Measurements from ENCODE around the gene MDC1.
"Not testable (repeated sequence)": the region's sequence is repeated elsewhere in the genome, so short reads cannot be mapped to it uniquely, and the experiment has no call there.

The MDC1 gene

DNA sequence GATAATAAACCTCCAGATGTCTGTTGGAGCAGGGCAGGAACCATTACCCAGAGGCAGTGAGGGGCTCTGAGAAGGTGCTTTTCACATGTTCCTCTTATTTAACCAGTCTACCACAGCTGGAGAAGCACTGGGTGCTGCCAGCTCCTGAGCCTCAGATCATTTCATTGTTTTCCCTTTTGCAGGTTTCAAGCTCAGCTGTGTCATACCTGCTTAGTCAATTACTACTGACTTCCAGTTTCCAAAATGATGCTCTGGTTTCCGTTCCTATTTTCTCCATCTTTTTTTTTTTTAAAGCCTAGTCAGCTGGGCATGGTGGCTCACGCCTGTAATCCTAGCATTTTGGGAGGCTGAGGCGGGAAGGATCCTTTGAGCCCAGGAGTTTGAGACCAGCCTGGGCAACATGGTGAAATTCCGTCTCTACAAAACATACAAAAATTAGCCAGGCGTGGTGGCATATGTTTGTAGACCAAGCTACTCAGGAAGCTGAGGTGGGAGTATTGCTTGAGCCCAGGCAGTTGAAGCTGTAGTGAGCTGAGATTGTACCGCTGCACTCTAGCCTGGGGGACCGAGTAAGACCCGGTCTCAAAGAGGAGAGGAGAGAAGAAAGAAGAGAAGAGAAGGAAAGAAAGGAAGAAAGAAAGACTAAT, 18.7 kb upstream of the MDC1 start:
- no peaks in the 10 kb centered on the region for H3K27me3 ChIP-seq (replicated peaks; ENCODE audit: control insufficient read depth, insufficient read depth, low read length, poor library complexity, severe bottlenecking)
- peaks cover 32% of the 10 kb centered on the region for H3K4me1 ChIP-seq (ENCODE audit: control insufficient read depth, insufficient read depth, low read length, poor library complexity, severe bottlenecking)
- H3K36me3 ChIP-seq (ENCODE audit: control insufficient read depth, insufficient read depth, low read length): peaks cover 8% of the 10 kb centered on the region
- H3K4me3 ChIP-seq (ENCODE audit: insufficient read depth, low read depth, low read length, poor library complexity, severe bottlenecking): no peak overlapping the region
- H3K9me3 ChIP-seq (ENCODE audit: control insufficient read depth, low read length): no peaks in the 10 kb centered on the region
- H3K27ac ChIP-seq (ENCODE audit: insufficient read depth, low read length, poor library complexity, severe bottlenecking): no peak overlapping the region
- DNase-seq: no peak

DNA sequence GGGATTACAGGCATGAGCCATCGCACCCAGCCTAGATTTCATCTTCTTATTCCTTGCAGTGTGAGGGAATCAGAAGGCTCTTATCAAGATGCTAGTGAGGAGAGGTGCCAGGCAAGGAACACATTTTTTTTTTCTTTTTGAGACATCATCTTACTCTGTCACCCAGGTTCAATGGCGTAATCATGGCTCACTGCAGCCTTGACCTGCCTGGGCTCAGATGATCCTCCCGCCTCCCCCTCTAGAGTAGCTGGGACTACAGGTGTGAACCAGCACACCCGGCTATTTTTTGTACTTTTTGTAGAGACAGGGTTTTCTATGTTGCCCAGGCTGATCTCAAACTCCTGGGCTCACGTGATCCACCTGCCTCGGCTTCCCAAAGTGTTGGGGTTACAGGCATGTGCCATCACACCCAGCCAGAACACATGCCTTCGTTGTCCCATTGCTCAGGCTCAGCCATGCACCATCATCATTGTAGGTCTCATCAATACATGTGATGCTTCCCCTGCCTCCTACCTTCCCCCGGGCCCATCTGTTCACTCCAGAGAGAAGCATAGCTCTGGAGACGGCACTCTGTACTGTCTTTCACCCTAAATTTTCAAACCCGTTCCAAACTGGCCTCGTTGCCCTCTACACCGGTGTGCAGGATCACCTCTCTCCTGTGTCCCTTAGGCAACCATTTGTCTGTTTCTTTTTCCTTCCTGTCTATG, 15.3 kb upstream of the MDC1 start:
- no peak overlapping the region for H3K4me3 ChIP-seq (ENCODE audit: insufficient read depth, low read depth, low read length, poor library complexity, severe bottlenecking)
- peaks cover 27% of the 10 kb centered on the region for H3K36me3 ChIP-seq (ENCODE audit: control insufficient read depth, insufficient read depth, low read length)
- no peak for DNase-seq
- no peaks in the 10 kb centered on the region for H3K27me3 ChIP-seq (replicated peaks; ENCODE audit: control insufficient read depth, insufficient read depth, low read length, poor library complexity, severe bottlenecking)
- no peaks in the 10 kb centered on the region for H3K9me3 ChIP-seq (ENCODE audit: control insufficient read depth, low read length)
- H3K27ac ChIP-seq (ENCODE audit: insufficient read depth, low read length, poor library complexity, severe bottlenecking): no peak overlapping the region
- H3K4me1 ChIP-seq (ENCODE audit: control insufficient read depth, insufficient read depth, low read length, poor library complexity, severe bottlenecking): peaks cover 29% of the 10 kb centered on the region

DNA sequence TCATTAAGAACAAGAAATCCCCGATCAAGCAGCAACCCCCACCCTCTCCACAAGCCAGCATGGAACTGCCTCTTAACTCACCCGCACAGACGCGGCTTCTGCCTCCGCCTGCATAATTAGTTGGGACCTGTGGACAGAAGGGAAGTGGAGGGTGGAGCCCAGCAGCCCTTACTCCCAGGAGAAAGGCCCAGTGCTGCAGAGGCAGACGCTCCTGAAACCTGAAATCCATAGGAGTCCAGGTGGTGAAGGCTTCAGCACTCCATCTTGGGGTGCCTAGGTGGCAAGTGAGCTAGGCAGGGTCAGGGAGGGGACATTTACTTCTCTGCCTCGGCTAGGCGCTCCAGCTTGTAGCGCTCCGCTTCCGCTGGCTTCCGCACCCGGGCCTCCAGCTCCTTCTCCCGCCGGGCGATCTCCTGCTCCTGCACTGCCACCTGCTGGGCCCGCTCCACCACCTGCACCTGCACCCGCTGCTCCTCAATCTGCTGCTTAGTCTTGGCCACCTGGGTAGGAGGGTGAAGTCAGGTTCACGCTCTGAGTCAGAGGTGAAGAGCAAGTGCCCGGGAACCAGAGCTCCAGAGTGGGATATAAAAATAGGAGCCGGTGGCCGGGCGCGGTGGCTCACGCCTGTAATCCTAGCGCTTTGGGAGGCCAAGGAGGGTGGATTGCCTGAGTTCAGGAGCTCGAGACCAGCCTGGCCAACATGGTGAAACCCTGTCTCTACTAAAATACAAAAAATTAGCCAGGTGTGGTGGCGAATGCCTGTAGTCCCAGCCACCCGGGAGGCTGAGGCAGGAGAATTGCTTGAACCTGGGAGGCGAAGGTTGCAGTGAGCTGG, 13.7 kb upstream of the MDC1 start:
- Histone ChIP-seq H3K36me3 (ENCODE audit: control insufficient read depth, insufficient read depth, low read length) (peaks cover 37% of the 10 kb centered on the region), H3K4me1 (ENCODE audit: control insufficient read depth, insufficient read depth, low read length, poor library complexity, severe bottlenecking) (peaks cover 18% of the 10 kb centered on the region), H3K9me3 (ENCODE audit: control insufficient read depth, low read length) (no peaks in the 10 kb centered on the region), H3K27ac (ENCODE audit: insufficient read depth, low read length, poor library complexity, severe bottlenecking) (no peak overlapping the region), H3K27me3 (replicated peaks; ENCODE audit: control insufficient read depth, insufficient read depth, low read length, poor library complexity, severe bottlenecking) (no peaks in the 10 kb centered on the region), H3K4me3 (ENCODE audit: insufficient read depth, low read depth, low read length, poor library complexity, severe bottlenecking) (peak overlapping the region; percentile 31)
- peak; percentile 69 to 75 (median 71) for DNase-seq

DNA sequence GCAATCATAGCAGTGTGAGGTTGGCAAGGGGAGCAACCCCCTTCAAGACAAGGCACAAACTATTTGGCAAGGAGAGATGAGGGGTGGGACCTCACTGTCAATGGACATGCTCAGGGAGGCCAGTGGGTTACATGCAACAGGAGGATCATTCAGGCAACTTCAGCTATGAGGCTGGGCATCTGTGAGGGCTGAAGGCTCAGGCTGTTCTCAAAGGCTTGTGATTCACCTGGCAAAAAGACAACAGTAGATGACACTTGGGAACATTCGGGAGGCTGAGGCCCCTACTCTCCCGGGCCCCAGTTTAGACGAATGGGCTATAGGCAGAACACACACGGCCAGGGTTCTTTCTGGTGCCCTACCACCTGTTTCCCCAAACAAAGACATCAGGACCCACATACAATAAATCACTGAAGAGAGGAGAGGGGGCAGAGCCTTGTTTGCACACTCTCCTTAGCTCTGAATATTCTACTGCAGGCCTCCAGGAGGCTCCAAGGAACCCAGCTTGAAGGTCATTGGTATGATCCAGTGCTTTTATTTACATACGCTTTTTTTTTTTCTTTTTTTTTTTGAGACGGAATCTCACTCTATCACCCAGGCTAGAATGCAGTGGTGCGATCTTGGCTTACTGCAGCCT, 11.0 kb upstream of the MDC1 start:
- peaks cover 15% of the 10 kb centered on the region for H3K4me1 ChIP-seq (ENCODE audit: control insufficient read depth, insufficient read depth, low read length, poor library complexity, severe bottlenecking)
- H3K27ac ChIP-seq (ENCODE audit: insufficient read depth, low read length, poor library complexity, severe bottlenecking): no peak overlapping the region
- no peaks in the 10 kb centered on the region for H3K9me3 ChIP-seq (ENCODE audit: control insufficient read depth, low read length)
- DNase-seq: no peak
- H3K4me3 ChIP-seq (ENCODE audit: insufficient read depth, low read depth, low read length, poor library complexity, severe bottlenecking): no peak overlapping the region
- peaks cover 54% of the 10 kb centered on the region for H3K36me3 ChIP-seq (ENCODE audit: control insufficient read depth, insufficient read depth, low read length)
- no peaks in the 10 kb centered on the region for H3K27me3 ChIP-seq (replicated peaks; ENCODE audit: control insufficient read depth, insufficient read depth, low read length, poor library complexity, severe bottlenecking)

DNA sequence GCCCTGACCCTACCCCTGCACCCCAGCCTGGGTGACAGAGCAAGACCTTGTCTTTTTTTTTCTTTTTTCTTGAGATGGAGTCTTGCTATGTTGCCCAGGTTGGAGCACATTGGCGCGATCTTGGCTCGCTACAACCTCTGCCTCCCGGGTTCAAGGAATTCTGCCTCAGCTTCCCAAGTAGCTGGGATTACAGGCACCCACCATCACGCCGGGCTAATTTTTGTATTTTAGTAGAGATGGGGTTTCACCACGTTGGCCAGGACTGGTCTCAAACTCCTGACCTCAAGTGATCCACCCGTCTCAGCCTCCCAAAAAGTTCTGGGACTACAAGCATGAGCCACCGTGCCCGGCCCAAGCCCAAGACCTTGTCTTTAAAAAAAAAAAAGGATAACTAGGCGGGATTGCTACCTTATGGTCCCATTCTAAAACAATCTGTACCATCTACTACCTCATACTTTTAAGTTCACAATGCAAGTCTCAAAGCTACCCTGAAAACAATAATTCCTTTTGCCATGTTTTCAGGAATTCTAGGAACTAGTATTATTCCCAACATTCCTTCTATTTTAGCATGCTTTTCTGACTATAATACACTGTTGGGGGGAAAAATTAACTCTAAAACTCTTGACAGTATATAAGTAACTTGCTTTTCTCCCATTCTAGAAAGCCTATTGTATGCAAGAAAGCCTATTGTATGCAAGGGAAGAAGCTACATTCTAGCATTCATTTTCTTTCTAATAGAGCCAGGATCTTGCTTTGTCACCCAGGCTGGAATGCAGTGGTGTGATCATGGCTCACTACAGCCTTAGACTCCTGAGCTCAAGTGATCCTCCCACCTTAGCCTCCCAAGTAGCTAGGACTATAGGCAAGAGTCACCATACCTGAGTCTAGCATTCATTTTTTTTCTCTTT, 9.7 kb upstream of the MDC1 start:
- Histone ChIP-seq H3K4me3 (ENCODE audit: insufficient read depth, low read depth, low read length, poor library complexity, severe bottlenecking) (no peak overlapping the region), H3K27me3 (replicated peaks; ENCODE audit: control insufficient read depth, insufficient read depth, low read length, poor library complexity, severe bottlenecking) (no peaks in the 10 kb centered on the region), H3K27ac (ENCODE audit: insufficient read depth, low read length, poor library complexity, severe bottlenecking) (peak overlapping the region; percentile 37), H3K36me3 (ENCODE audit: control insufficient read depth, insufficient read depth, low read length) (peaks cover 58% of the 10 kb centered on the region), H3K9me3 (ENCODE audit: control insufficient read depth, low read length) (no peaks in the 10 kb centered on the region), H3K4me1 (ENCODE audit: control insufficient read depth, insufficient read depth, low read length, poor library complexity, severe bottlenecking) (peaks cover 23% of the 10 kb centered on the region)
- DNase-seq: no peak

DNA sequence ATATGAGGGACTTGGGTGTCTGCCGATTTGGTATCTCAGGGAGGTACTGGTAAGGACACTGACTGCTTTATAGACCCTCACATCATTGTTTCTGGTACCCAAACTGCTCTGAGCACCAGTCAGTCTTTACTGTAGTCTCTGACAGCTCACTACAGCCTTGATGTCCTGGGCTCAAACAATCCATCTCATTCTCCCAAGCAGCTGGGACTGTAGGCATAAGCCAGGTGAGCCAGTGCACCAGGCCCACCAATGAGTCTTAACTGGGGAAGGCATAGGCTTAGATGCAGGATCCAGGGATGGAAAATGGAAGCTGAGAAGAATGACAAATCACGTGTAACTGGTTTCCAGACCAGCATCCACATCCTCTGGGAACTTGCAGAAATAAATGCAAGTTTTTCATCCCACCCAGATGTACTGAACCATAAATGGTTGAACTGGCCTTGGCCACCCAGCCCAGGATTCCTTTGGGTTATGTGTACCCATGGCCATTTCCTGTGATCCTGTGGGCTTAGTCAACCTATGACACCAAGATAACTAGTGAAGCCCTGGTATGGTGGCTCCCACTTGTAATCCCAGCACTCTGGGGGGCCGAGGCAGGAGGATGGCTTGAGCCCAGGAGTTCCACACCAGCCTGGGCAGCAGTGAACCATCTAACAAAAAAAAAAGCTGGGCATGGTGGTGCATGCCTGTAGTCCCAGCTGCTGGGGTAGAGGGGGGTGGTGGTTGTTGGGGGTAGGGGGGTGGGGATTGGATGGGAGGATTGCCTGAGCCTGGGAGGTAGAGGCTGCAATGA, 8.8 kb upstream of the MDC1 start:
- no peak for DNase-seq
- Histone ChIP-seq H3K27me3 (replicated peaks; ENCODE audit: control insufficient read depth, insufficient read depth, low read length, poor library complexity, severe bottlenecking) (no peaks in the 10 kb centered on the region), H3K27ac (ENCODE audit: insufficient read depth, low read length, poor library complexity, severe bottlenecking) (peak overlapping the region; percentile 34), H3K9me3 (ENCODE audit: control insufficient read depth, low read length) (no peaks in the 10 kb centered on the region), H3K36me3 (ENCODE audit: control insufficient read depth, insufficient read depth, low read length) (peaks cover 58% of the 10 kb centered on the region), H3K4me3 (ENCODE audit: insufficient read depth, low read depth, low read length, poor library complexity, severe bottlenecking) (no peak overlapping the region), H3K4me1 (ENCODE audit: control insufficient read depth, insufficient read depth, low read length, poor library complexity, severe bottlenecking) (peaks cover 22% of the 10 kb centered on the region)

DNA sequence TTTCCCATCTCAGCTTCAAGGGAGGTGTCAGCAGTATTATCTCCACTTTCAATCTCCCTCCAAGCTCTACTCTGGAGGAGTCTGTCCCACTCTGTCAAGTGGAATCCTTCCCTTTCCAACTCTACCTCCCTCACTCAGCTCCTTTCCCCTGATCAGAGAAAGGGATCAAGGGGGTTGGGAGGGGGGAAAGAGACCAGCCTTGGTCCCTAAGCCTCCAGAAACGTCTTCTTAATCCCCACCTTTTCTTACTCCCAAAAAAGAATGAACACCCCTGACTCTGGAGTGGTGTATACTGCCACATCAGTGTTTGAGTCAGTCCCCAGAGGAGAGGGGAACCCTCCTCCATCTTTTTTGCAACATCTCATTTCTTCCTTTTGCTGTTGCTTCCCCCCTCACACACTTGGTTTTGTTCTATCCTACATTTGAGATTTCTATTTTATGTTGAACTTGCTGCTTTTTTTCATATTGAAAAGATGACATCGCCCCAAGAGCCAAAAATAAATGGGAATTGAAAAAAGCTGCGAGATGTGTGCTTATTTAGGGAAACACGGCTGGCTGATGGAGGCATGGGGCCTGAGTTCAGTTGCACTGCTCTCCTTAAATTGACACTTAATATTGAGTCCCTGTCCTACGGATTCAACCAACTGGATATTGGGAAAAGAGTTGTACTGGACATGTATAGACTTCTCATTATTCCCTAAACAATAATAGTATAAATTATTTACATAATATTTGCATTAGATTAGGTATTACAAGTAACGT, 8.0 kb upstream of the MDC1 start:
- H3K36me3 ChIP-seq (ENCODE audit: control insufficient read depth, insufficient read depth, low read length): peaks cover 58% of the 10 kb centered on the region
- DNase-seq: no peak
- no peak overlapping the region for H3K4me3 ChIP-seq (ENCODE audit: insufficient read depth, low read depth, low read length, poor library complexity, severe bottlenecking)
- H3K27me3 ChIP-seq (replicated peaks; ENCODE audit: control insufficient read depth, insufficient read depth, low read length, poor library complexity, severe bottlenecking): no peaks in the 10 kb centered on the region
- no peaks in the 10 kb centered on the region for H3K9me3 ChIP-seq (ENCODE audit: control insufficient read depth, low read length)
- H3K27ac ChIP-seq (ENCODE audit: insufficient read depth, low read length, poor library complexity, severe bottlenecking): peak overlapping the region; percentile 8
- peaks cover 14% of the 10 kb centered on the region for H3K4me1 ChIP-seq (ENCODE audit: control insufficient read depth, insufficient read depth, low read length, poor library complexity, severe bottlenecking)

DNA sequence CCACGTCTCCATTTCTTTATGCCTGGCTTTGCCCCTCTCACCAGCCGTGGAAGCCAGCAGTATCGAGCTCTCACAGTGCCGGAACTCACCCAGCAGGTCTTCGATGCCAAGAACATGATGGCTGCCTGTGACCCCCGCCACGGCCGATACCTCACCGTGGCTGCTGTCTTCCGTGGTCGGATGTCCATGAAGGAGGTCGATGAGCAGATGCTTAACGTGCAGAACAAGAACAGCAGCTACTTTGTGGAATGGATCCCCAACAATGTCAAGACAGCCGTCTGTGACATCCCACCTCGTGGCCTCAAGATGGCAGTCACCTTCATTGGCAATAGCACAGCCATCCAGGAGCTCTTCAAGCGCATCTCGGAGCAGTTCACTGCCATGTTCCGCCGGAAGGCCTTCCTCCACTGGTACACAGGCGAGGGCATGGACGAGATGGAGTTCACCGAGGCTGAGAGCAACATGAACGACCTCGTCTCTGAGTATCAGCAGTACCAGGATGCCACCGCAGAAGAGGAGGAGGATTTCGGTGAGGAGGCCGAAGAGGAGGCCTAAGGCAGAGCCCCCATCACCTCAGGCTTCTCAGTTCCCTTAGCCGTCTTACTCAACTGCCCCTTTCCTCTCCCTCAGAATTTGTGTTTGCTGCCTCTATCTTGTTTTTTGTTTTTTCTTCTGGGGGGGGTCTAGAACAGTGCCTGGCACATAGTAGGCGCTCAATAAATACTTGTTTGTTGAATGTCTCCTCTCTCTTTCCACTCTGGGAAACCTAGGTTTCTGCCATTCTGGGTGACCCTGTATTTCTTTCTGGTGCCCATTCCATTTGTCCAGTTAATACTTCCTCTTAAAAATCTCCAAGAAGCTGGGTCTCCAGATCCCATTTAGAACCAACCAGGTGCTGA, 7.0 kb upstream of the MDC1 start:
- not testable (repeated sequence) for H3K27me3 ChIP-seq (replicated peaks; ENCODE audit: control insufficient read depth, insufficient read depth, low read length, poor library complexity, severe bottlenecking); H3K27ac ChIP-seq (ENCODE audit: insufficient read depth, low read length, poor library complexity, severe bottlenecking); H3K9me3 ChIP-seq (ENCODE audit: control insufficient read depth, low read length); DNase-seq; H3K4me3 ChIP-seq (ENCODE audit: insufficient read depth, low read depth, low read length, poor library complexity, severe bottlenecking)
- Histone ChIP-seq H3K36me3 (ENCODE audit: control insufficient read depth, insufficient read depth, low read length) (peaks cover 48% of the 10 kb centered on the region), H3K4me1 (ENCODE audit: control insufficient read depth, insufficient read depth, low read length, poor library complexity, severe bottlenecking) (peaks cover 14% of the 10 kb centered on the region)

All from effector memory CD4-positive, alpha-beta T cell (primary cell).